Loucy (cell line): ENCODE results near the gene KNG1.

Source experiments
- H2AFZ ChIP-seq: fragments of 200-600 bp; sonication (generic); 2 replicates; pipeline ENCODE4 v1.6.0; 2016; ENCODE audit warnings: antibody characterized with exemption, mild to moderate bottlenecking, low read length, moderate library complexity
- H3F3A ChIP-seq: fragments of 200-600 bp; 2 replicates; pipeline ENCODE4 v1.6.0; 2016; ENCODE audit warnings: antibody characterized with exemption, low read depth, mild to moderate bottlenecking
- H3K27me3 ChIP-seq: fragments of 200-600 bp; sonication (generic); 2 replicates; pipeline ENCODE4 v1.6.1; 2014; ENCODE audit warnings: low read length, mild to moderate bottlenecking; ENCODE audit not compliant: insufficient read depth, poor library complexity, severe bottlenecking
- H3K36me3 ChIP-seq: fragments of 200-600 bp; sonication (generic); 2 replicates; pipeline ENCODE4 v1.6.1; 2016; ENCODE audit warnings: low read length; ENCODE audit not compliant: insufficient read depth
- H3K4me1 ChIP-seq: fragments of 200-600 bp; sonication (generic); 2 replicates; pipeline ENCODE4 v1.5.1; 2014; ENCODE audit warnings: low read length, mild to moderate bottlenecking; ENCODE audit not compliant: insufficient read depth, poor library complexity, severe bottlenecking
- H3K4me2 ChIP-seq: fragments of 200-600 bp; sonication (generic); 2 replicates; pipeline ENCODE4 v1.6.0; 2014; ENCODE audit warnings: antibody characterized with exemption, low read length, low read depth, mild to moderate bottlenecking; ENCODE audit not compliant: poor library complexity, severe bottlenecking
- H3K4me3 ChIP-seq: fragments of 200-600 bp; sonication (generic); 2 replicates; pipeline ENCODE4 v1.5.1; 2014; ENCODE audit warnings: low read length, mild to moderate bottlenecking, mixed read lengths; ENCODE audit not compliant: poor library complexity, severe bottlenecking
- H3K79me2 ChIP-seq: fragments of 200-600 bp; sonication (generic); 2 replicates; pipeline ENCODE4 v1.6.1; 2014; ENCODE audit warnings: low read length; ENCODE audit not compliant: insufficient read depth
- H3K9ac ChIP-seq: fragments of 200-600 bp; sonication (generic); 2 replicates; pipeline ENCODE4 v1.6.0; 2014; ENCODE audit warnings: mild to moderate bottlenecking, low read depth, low read length, moderate library complexity; ENCODE audit not compliant: poor library complexity, severe bottlenecking
- H3K9me2 ChIP-seq: fragments of 200-600 bp; sonication (generic); replicated peaks from 2 replicates; pipeline ENCODE4 v1.6.1; 2016; ENCODE audit warnings: low read depth, low read length, mixed read lengths
- H3K9me3 ChIP-seq: fragments of 200-600 bp; sonication (generic); 2 replicates; pipeline ENCODE4 v1.6.1; 2014; ENCODE audit warnings: mild to moderate bottlenecking, antibody characterized with exemption, low read length, low read depth; ENCODE audit not compliant: insufficient read depth
- H4K20me1 ChIP-seq: fragments of 200-600 bp; sonication (generic); 2 replicates; pipeline ENCODE4 v1.6.0; 2014; ENCODE audit warnings: antibody characterized with exemption, low read length, mild to moderate bottlenecking; ENCODE audit not compliant: insufficient read depth, poor library complexity, severe bottlenecking
- CTCF ChIP-seq: fragments of 200-600 bp; sonication (generic); conservative IDR thresholded peaks from 2 replicates; pipeline ENCODE4 v1.5.1; 2014; ENCODE audit warnings: mild to moderate bottlenecking, antibody characterized with exemption, low read length
- EZH2phosphoT487 ChIP-seq: fragments of 200-600 bp; IDR thresholded peaks from 2 replicates; pipeline ENCODE4 v1.6.1; 2018; ENCODE audit warnings: antibody characterized with exemption, mild to moderate bottlenecking, moderate library complexity, borderline replicate concordance

Gene KNG1

GRCh38 chr3:186694288-186695032 is 22.7 kb upstream of the KNG1 start:
- TF ChIP-seq EZH2phosphoT487 (no peak), CTCF (no peak)
- H3K4me1 ChIP-seq: no peaks in the 10 kb centered on the region
- no peaks in the 10 kb centered on the region for H4K20me1 ChIP-seq
- H3K9me3 ChIP-seq: no peaks in the 10 kb centered on the region
- H3K36me3 ChIP-seq: no peaks in the 10 kb centered on the region
- no peak overlapping the region for H3K4me2 ChIP-seq
- H3K4me3 ChIP-seq: no peak overlapping the region
- no peak overlapping the region for H3K9ac ChIP-seq
- no peaks in the 10 kb centered on the region for H3K9me2 ChIP-seq
- no peak overlapping the region for H2AFZ ChIP-seq
- H3F3A ChIP-seq: no peaks in the 10 kb centered on the region
- H3K79me2 ChIP-seq: no peaks in the 10 kb centered on the region
- no peaks in the 10 kb centered on the region for H3K27me3 ChIP-seq

GRCh38 chr3:186696522-186696921 is 20.6 kb upstream of the KNG1 start:
- H3K79me2 ChIP-seq: no peaks in the 10 kb centered on the region
- H3K4me2 ChIP-seq: no peak overlapping the region
- no peak overlapping the region for H3K4me3 ChIP-seq
- TF ChIP-seq CTCF (no peak), EZH2phosphoT487 (no peak)
- no peak overlapping the region for H3K9ac ChIP-seq
- H3K36me3 ChIP-seq: no peaks in the 10 kb centered on the region
- no peaks in the 10 kb centered on the region for H3K9me2 ChIP-seq
- H3F3A ChIP-seq: no peaks in the 10 kb centered on the region
- H3K27me3 ChIP-seq: no peaks in the 10 kb centered on the region
- no peaks in the 10 kb centered on the region for H3K9me3 ChIP-seq
- H4K20me1 ChIP-seq: no peaks in the 10 kb centered on the region
- H2AFZ ChIP-seq: no peak overlapping the region
- no peaks in the 10 kb centered on the region for H3K4me1 ChIP-seq

- H3K4me3 ChIP-seq: no peak overlapping the region
- no peak overlapping the region for H2AFZ ChIP-seq
- no peak for TF ChIP-seq EZH2phosphoT487
- no peak for TF ChIP-seq CTCF
- no peak overlapping the region for H3K4me2 ChIP-seq
- H3K9me2 ChIP-seq: no peaks in the 10 kb centered on the region
- H4K20me1 ChIP-seq: no peaks in the 10 kb centered on the region
- no peaks in the 10 kb centered on the region for H3K27me3 ChIP-seq
- no peaks in the 10 kb centered on the region for H3K9me3 ChIP-seq
- H3K4me1 ChIP-seq: no peaks in the 10 kb centered on the region
- H3F3A ChIP-seq: no peaks in the 10 kb centered on the region
- no peak overlapping the region for H3K9ac ChIP-seq
- H3K79me2 ChIP-seq: no peaks in the 10 kb centered on the region
- no peaks in the 10 kb centered on the region for H3K36me3 ChIP-seq
Observed at GRCh38 chr3:186697510-186697909, 19.6 kb upstream of the KNG1 start.
